Activated naive CD8-positive, alpha-beta T cell (primary cell): ENCODE measurements around the gene CNBP.
"Not testable (repeated sequence)": the region's sequence is repeated elsewhere in the genome, so short reads cannot be mapped to it uniquely, and the experiment has no call there.

ENCODE experiments used
- H3K27ac Mint-ChIP-seq: one replicate; pipeline ENCODE4 v1.8.0; 2021; ENCODE audit warnings: mixed read lengths
- H3K27me3 Mint-ChIP-seq: one replicate; pipeline ENCODE4 v1.8.0; 2021; ENCODE audit warnings: mixed read lengths
- H3K36me3 Mint-ChIP-seq: one replicate; pipeline ENCODE4 v1.8.0; 2021; ENCODE audit warnings: mixed read lengths
- H3K4me1 Mint-ChIP-seq: one replicate; pipeline ENCODE4 v1.8.0; 2021; ENCODE audit warnings: low read depth, mixed read lengths
- H3K4me3 Mint-ChIP-seq: one replicate; pipeline ENCODE4 v1.8.0; 2021; ENCODE audit warnings: mild to moderate bottlenecking, mixed read lengths
- H3K9me3 Mint-ChIP-seq: one replicate; pipeline ENCODE4 v1.8.0; 2021; ENCODE audit warnings: low read depth, mixed read lengths

The CNBP gene

GRCh38 chr3:129199366-129199765 is 15.7 kb upstream of the CNBP start:
- Mint-ChIP-seq H3K27me3 (no peaks in the 10 kb centered on the region), H3K9me3 (no peaks in the 10 kb centered on the region), H3K27ac (no peak overlapping the region), H3K36me3 (peaks cover 2% of the 10 kb centered on the region), H3K4me1 (no peaks in the 10 kb centered on the region), H3K4me3 (no peak overlapping the region)

GRCh38 chr3:129197321-129197720 is 13.6 kb upstream of the CNBP start:
- no peak overlapping the region for H3K27ac Mint-ChIP-seq
- peaks cover 2% of the 10 kb centered on the region for H3K36me3 Mint-ChIP-seq
- no peaks in the 10 kb centered on the region for H3K27me3 Mint-ChIP-seq
- no peak overlapping the region for H3K4me3 Mint-ChIP-seq
- no peaks in the 10 kb centered on the region for H3K4me1 Mint-ChIP-seq
- H3K9me3 Mint-ChIP-seq, result no peaks in the 10 kb centered on the region

GRCh38 chr3:129196601-129197000 is 12.9 kb upstream of the CNBP start:
- peaks cover 2% of the 10 kb centered on the region for H3K36me3 Mint-ChIP-seq
- no peaks in the 10 kb centered on the region for H3K4me1 Mint-ChIP-seq
- no peak overlapping the region for H3K27ac Mint-ChIP-seq
- H3K27me3 Mint-ChIP-seq, result no peaks in the 10 kb centered on the region
- H3K9me3 Mint-ChIP-seq, result no peaks in the 10 kb centered on the region
- no peak overlapping the region for H3K4me3 Mint-ChIP-seq

GRCh38 chr3:129195731-129196256 is 12.1 kb upstream of the CNBP start:
- no peaks in the 10 kb centered on the region for H3K9me3 Mint-ChIP-seq
- H3K4me3 Mint-ChIP-seq, result no peak overlapping the region
- no peaks in the 10 kb centered on the region for H3K27me3 Mint-ChIP-seq
- no peaks in the 10 kb centered on the region for H3K4me1 Mint-ChIP-seq
- H3K36me3 Mint-ChIP-seq, result peaks cover 2% of the 10 kb centered on the region
- H3K27ac Mint-ChIP-seq, result no peak overlapping the region

GRCh38 chr3:129189793-129190192 is 6.1 kb upstream of the CNBP start:
- H3K9me3 Mint-ChIP-seq, H3K4me3 Mint-ChIP-seq, H3K4me1 Mint-ChIP-seq, H3K36me3 Mint-ChIP-seq, H3K27me3 Mint-ChIP-seq, H3K27ac Mint-ChIP-seq: not testable (repeated sequence)

- Mint-ChIP-seq H3K27ac (peak overlapping the region; percentile 58), H3K9me3 (no peaks in the 10 kb centered on the region), H3K4me1 (peaks cover 14% of the 10 kb centered on the region), H3K4me3 (no peak overlapping the region), H3K36me3 (peaks cover under 1% of the 10 kb centered on the region), H3K27me3 (no peaks in the 10 kb centered on the region)
Observed at GRCh38 chr3:129187857-129188256, 4.2 kb upstream of the CNBP start.

- H3K36me3 Mint-ChIP-seq, result peaks cover 14% of the 10 kb centered on the region
- no peaks in the 10 kb centered on the region for H3K27me3 Mint-ChIP-seq
- peak overlapping the region; percentile 68 for H3K4me3 Mint-ChIP-seq
- H3K9me3 Mint-ChIP-seq, result no peaks in the 10 kb centered on the region
- peaks cover 19% of the 10 kb centered on the region for H3K4me1 Mint-ChIP-seq
- H3K27ac Mint-ChIP-seq, result peak overlapping the region; percentile 54
Observed at GRCh38 chr3:129185783-129186182, 2.1 kb upstream of the CNBP start.

GRCh38 chr3:129184784-129185542 is 1.3 kb upstream of the CNBP start:
- peaks cover 26% of the 10 kb centered on the region for H3K4me1 Mint-ChIP-seq
- H3K27me3 Mint-ChIP-seq, H3K9me3 Mint-ChIP-seq: not testable (repeated sequence)
- H3K27ac Mint-ChIP-seq, result peak overlapping the region; percentile 99
- H3K36me3 Mint-ChIP-seq, result peaks cover 17% of the 10 kb centered on the region
- H3K4me3 Mint-ChIP-seq, result peak overlapping the region; percentile 98

- peaks cover 29% of the 10 kb centered on the region for H3K4me1 Mint-ChIP-seq
- peak overlapping the region; percentile 99 for H3K27ac Mint-ChIP-seq
- peaks cover 19% of the 10 kb centered on the region for H3K36me3 Mint-ChIP-seq
- H3K4me3 Mint-ChIP-seq, result peak overlapping the region; percentile 98
- no peaks in the 10 kb centered on the region for H3K9me3 Mint-ChIP-seq
- H3K27me3 Mint-ChIP-seq, result no peaks in the 10 kb centered on the region
Observed at GRCh38 chr3:129184396-129184657, 631 bp upstream of the CNBP start.

GRCh38 chr3:129182390-129183185 is 1.1 kb downstream of the CNBP start:
- no peaks in the 10 kb centered on the region for H3K9me3 Mint-ChIP-seq
- H3K4me1 Mint-ChIP-seq, result peaks cover 41% of the 10 kb centered on the region
- no peaks in the 10 kb centered on the region for H3K27me3 Mint-ChIP-seq
- peak overlapping the region; percentile 98 for H3K4me3 Mint-ChIP-seq
- peak overlapping the region; percentile 99 for H3K27ac Mint-ChIP-seq
- H3K36me3 Mint-ChIP-seq, result peaks cover 22% of the 10 kb centered on the region

GRCh38 chr3:129181819-129182218 is 1.9 kb downstream of the CNBP start:
- peaks cover 49% of the 10 kb centered on the region for H3K4me1 Mint-ChIP-seq
- peak overlapping the region; percentile 98 for H3K4me3 Mint-ChIP-seq
- no peaks in the 10 kb centered on the region for H3K9me3 Mint-ChIP-seq
- H3K36me3 Mint-ChIP-seq, result peaks cover 23% of the 10 kb centered on the region
- peak overlapping the region; percentile 99 for H3K27ac Mint-ChIP-seq
- H3K27me3 Mint-ChIP-seq, result no peaks in the 10 kb centered on the region

- Mint-ChIP-seq H3K36me3 (peaks cover 34% of the 10 kb centered on the region), H3K4me3 (peak overlapping the region; percentile 98), H3K4me1 (peaks cover 57% of the 10 kb centered on the region), H3K27me3 (no peaks in the 10 kb centered on the region), H3K27ac (peak overlapping the region; percentile 99), H3K9me3 (no peaks in the 10 kb centered on the region)
Observed at GRCh38 chr3:129180461-129180860, 3.2 kb downstream of the CNBP start.

GRCh38 chr3:129176051-129176450 is 7.6 kb downstream of the CNBP start:
- peak overlapping the region; percentile 98 for H3K4me3 Mint-ChIP-seq

GRCh38 chr3:129173725-129174124 is 10.0 kb downstream of the CNBP start:
- Mint-ChIP-seq H3K27ac (peak overlapping the region; percentile 80), H3K36me3 (peaks cover 21% of the 10 kb centered on the region), H3K4me3 (peak overlapping the region; percentile 77), H3K9me3 (no peaks in the 10 kb centered on the region), H3K4me1 (peaks cover 71% of the 10 kb centered on the region), H3K27me3 (no peaks in the 10 kb centered on the region)

More at GRCh38 chr3:129176051-129176450, 7.6 kb downstream of the CNBP start:
- Mint-ChIP-seq H3K36me3 (peaks cover 23% of the 10 kb centered on the region), H3K4me1 (peaks cover 79% of the 10 kb centered on the region), H3K9me3 (no peaks in the 10 kb centered on the region), H3K27me3 (no peaks in the 10 kb centered on the region), H3K27ac (peak overlapping the region; percentile 91)

- H3K4me3 Mint-ChIP-seq, result peak overlapping the region; percentile 77
- H3K27me3 Mint-ChIP-seq, result no peaks in the 10 kb centered on the region
- no peaks in the 10 kb centered on the region for H3K9me3 Mint-ChIP-seq
- H3K27ac Mint-ChIP-seq, result peak overlapping the region; percentile 80
- peaks cover 65% of the 10 kb centered on the region for H3K4me1 Mint-ChIP-seq
- peaks cover 21% of the 10 kb centered on the region for H3K36me3 Mint-ChIP-seq
Observed at GRCh38 chr3:129173206-129173605, 10.5 kb downstream of the CNBP start.
